ENCODE data around the gene GRIK4. TPM values are rescaled to one million over a fixed set of nuclear protein-coding genes. Genes with fewer than 3 reads are reported as not detected.

The GRIK4 gene
- polyA plus RNA-seq, 1 donor from 2014 or later: 3.4 TPM

GRCh38 chr11:120611581-120611980 is 100.0 kb downstream of the GRIK4 start:
- H3K27ac ChIP-seq (ENCODE audit: low read length): no peak overlapping the region
- no peaks in the 10 kb centered on the region for H3K36me3 ChIP-seq (ENCODE audit: insufficient read depth, low read length)

GRCh38 chr11:120612513-120613263 is 101.1 kb downstream of the GRIK4 start:
- Histone ChIP-seq H3K4me3 (ENCODE audit: low read length) (no peak overlapping the region), H3K9me3 (ENCODE audit: low read length) (peaks cover 3% of the 10 kb centered on the region), H3K79me2 (replicated peaks; ENCODE audit: insufficient read depth, low read length) (no peaks in the 10 kb centered on the region), H3K27me3 (ENCODE audit: insufficient read depth, low read depth, low read length) (no peaks in the 10 kb centered on the region), H3K9ac (ENCODE audit: low read length) (no peak overlapping the region), H3K36me3 (ENCODE audit: insufficient read depth, low read length) (no peaks in the 10 kb centered on the region), H3F3A (ENCODE audit: insufficient read depth, low read length, poor library complexity, severe bottlenecking) (no peaks in the 10 kb centered on the region), H3K9me2 (ENCODE audit: insufficient read depth, low read length) (no peaks in the 10 kb centered on the region), H2AFZ (ENCODE audit: low read depth, low read length) (no peak overlapping the region), H3K27ac (ENCODE audit: low read length) (no peak overlapping the region), H4K20me1 (ENCODE audit: insufficient read depth) (no peaks in the 10 kb centered on the region), H3K4me2 (ENCODE audit: low read length) (no peak overlapping the region)
- no peak for TF ChIP-seq MXI1 (conservative IDR thresholded peaks at IDR 0.05; ENCODE audit: poor library complexity, severe bottlenecking)
- no peak for TF ChIP-seq REST (IDR thresholded peaks at IDR 0.05; ENCODE audit: borderline replicate concordance)
- no peak for TF ChIP-seq SMC3 (conservative IDR thresholded peaks at IDR 0.05; ENCODE audit: poor library complexity)
- TF ChIP-seq POLR2AphosphoS5 (IDR thresholded peaks at IDR 0.05): no peak
- TF ChIP-seq CTCF (IDR thresholded peaks at IDR 0.05; ENCODE audit: poor library complexity, severe bottlenecking): no peak

More at GRCh38 chr11:120611581-120611980, 100.0 kb downstream of the GRIK4 start:
- no peaks in the 10 kb centered on the region for H3F3A ChIP-seq (ENCODE audit: insufficient read depth, low read length, poor library complexity, severe bottlenecking)
- H3K9me3 ChIP-seq (ENCODE audit: low read length): no peaks in the 10 kb centered on the region
- no peaks in the 10 kb centered on the region for H3K9me2 ChIP-seq (ENCODE audit: insufficient read depth, low read length)
- H2AFZ ChIP-seq (ENCODE audit: low read depth, low read length): no peak overlapping the region
- no peak overlapping the region for H3K4me3 ChIP-seq (ENCODE audit: low read length)
- no peaks in the 10 kb centered on the region for H4K20me1 ChIP-seq (ENCODE audit: insufficient read depth)
- TF ChIP-seq EZH2 (IDR thresholded peaks at IDR 0.05; ENCODE audit: borderline replicate concordance, insufficient read depth, low read length, poor library complexity, severe bottlenecking) (no peak), SMC3 (conservative IDR thresholded peaks at IDR 0.05; ENCODE audit: poor library complexity) (no peak), TAF1 (IDR thresholded peaks at IDR 0.05; ENCODE audit: low read depth) (no peak), CTCF (IDR thresholded peaks at IDR 0.05; ENCODE audit: poor library complexity, severe bottlenecking) (no peak), EP300 (conservative IDR thresholded peaks at IDR 0.05; ENCODE audit: poor library complexity, severe bottlenecking) (no peak), MXI1 (conservative IDR thresholded peaks at IDR 0.05; ENCODE audit: poor library complexity, severe bottlenecking) (no peak), POLR2AphosphoS5 (IDR thresholded peaks at IDR 0.05) (no peak), RAD21 (conservative IDR thresholded peaks at IDR 0.05) (no peak), REST (IDR thresholded peaks at IDR 0.05; ENCODE audit: borderline replicate concordance) (no peak)
- H3K27me3 ChIP-seq (ENCODE audit: insufficient read depth, low read depth, low read length): no peaks in the 10 kb centered on the region
- H3K4me2 ChIP-seq (ENCODE audit: low read length): no peak overlapping the region
- H3K9ac ChIP-seq (ENCODE audit: low read length): no peak overlapping the region
- H3K79me2 ChIP-seq (replicated peaks; ENCODE audit: insufficient read depth, low read length): no peaks in the 10 kb centered on the region

All from neural cell (in vitro differentiated cells).